ENCODE measurements around the gene EMILIN2. TPM values are rescaled to one million over a fixed set of nuclear protein-coding genes. Genes with fewer than 3 reads are reported as not detected.
A peak's percentile ranks its signal among the peaks of the same experiment; 100 is the strongest.

EMILIN2 gene
- total RNA-seq, 3 donors from 2014 or later: 19.2 to 22.3 (median 21.5) TPM

- ATAC-seq: no peak
- Mint-ChIP-seq H3K27me3 (ENCODE audit: low read depth) (no peaks in the 10 kb centered on the region), H3K4me1 (ENCODE audit: low read depth) (peaks cover 27% of the 10 kb centered on the region), H3K9me3 (no peaks in the 10 kb centered on the region), H3K36me3 (ENCODE audit: insufficient read depth) (no peaks in the 10 kb centered on the region), H3K4me3 (no peak overlapping the region)
- DNase-seq: no peak
Measured at GRCh38 chr18:2878656-2879330, 32.0 kb downstream of the EMILIN2 start.

- H3K4me3 Mint-ChIP-seq: no peak overlapping the region
- no peaks in the 10 kb centered on the region for H3K27me3 Mint-ChIP-seq (ENCODE audit: low read depth)
- ATAC-seq (no peak), DNase-seq (no peak)
- no peaks in the 10 kb centered on the region for H3K9me3 Mint-ChIP-seq
- peaks cover 35% of the 10 kb centered on the region for H3K4me1 Mint-ChIP-seq (ENCODE audit: low read depth)
- no peaks in the 10 kb centered on the region for H3K36me3 Mint-ChIP-seq (ENCODE audit: insufficient read depth)
Measured at GRCh38 chr18:2879889-2880288, 33.1 kb downstream of the EMILIN2 start.

GRCh38 chr18:2880473-2880872 is 33.7 kb downstream of the EMILIN2 start:
- peaks cover 39% of the 10 kb centered on the region for H3K4me1 Mint-ChIP-seq (ENCODE audit: low read depth)
- no peaks in the 10 kb centered on the region for H3K36me3 Mint-ChIP-seq (ENCODE audit: insufficient read depth)
- H3K27me3 Mint-ChIP-seq (ENCODE audit: low read depth): no peaks in the 10 kb centered on the region
- DNase-seq (no peak), ATAC-seq (no peak)
- H3K4me3 Mint-ChIP-seq: no peak overlapping the region
- no peaks in the 10 kb centered on the region for H3K9me3 Mint-ChIP-seq

- H3K9me3 Mint-ChIP-seq: peaks cover under 1% of the 10 kb centered on the region
- H3K27me3 Mint-ChIP-seq (ENCODE audit: low read depth): no peaks in the 10 kb centered on the region
- ATAC-seq: peak in 1 of 2 donors; percentile 27
- no peak for DNase-seq
- H3K36me3 Mint-ChIP-seq (ENCODE audit: insufficient read depth): no peaks in the 10 kb centered on the region
- H3K4me1 Mint-ChIP-seq (ENCODE audit: low read depth): peaks cover 39% of the 10 kb centered on the region
- peak overlapping the region; percentile 33 for H3K4me3 Mint-ChIP-seq
Measured at GRCh38 chr18:2881088-2881839, 34.5 kb downstream of the EMILIN2 start.

- Mint-ChIP-seq H3K9me3 (peaks cover 6% of the 10 kb centered on the region), H3K27me3 (ENCODE audit: low read depth) (no peaks in the 10 kb centered on the region), H3K4me3 (peak overlapping the region; percentile 33), H3K36me3 (ENCODE audit: insufficient read depth) (peaks cover 3% of the 10 kb centered on the region), H3K4me1 (ENCODE audit: low read depth) (peaks cover 39% of the 10 kb centered on the region)
- ATAC-seq (peak; percentile 33 to 48), DNase-seq (no peak)
Measured at GRCh38 chr18:2881840-2882195, 35.0 kb downstream of the EMILIN2 start.

GRCh38 chr18:2882201-2882600 is 35.4 kb downstream of the EMILIN2 start:
- DNase-seq: no peak
- Mint-ChIP-seq H3K27me3 (ENCODE audit: low read depth) (no peaks in the 10 kb centered on the region), H3K4me3 (no peak overlapping the region), H3K9me3 (peaks cover 9% of the 10 kb centered on the region), H3K4me1 (ENCODE audit: low read depth) (peaks cover 39% of the 10 kb centered on the region), H3K36me3 (ENCODE audit: insufficient read depth) (peaks cover 3% of the 10 kb centered on the region)
- no peak for ATAC-seq

- H3K4me1 Mint-ChIP-seq (ENCODE audit: low read depth): peaks cover 39% of the 10 kb centered on the region
- DNase-seq (no peak), ATAC-seq (peak; percentile 84 to 86)
- H3K9me3 Mint-ChIP-seq: peaks cover 13% of the 10 kb centered on the region
- peaks cover 3% of the 10 kb centered on the region for H3K36me3 Mint-ChIP-seq (ENCODE audit: insufficient read depth)
- no peaks in the 10 kb centered on the region for H3K27me3 Mint-ChIP-seq (ENCODE audit: low read depth)
- H3K4me3 Mint-ChIP-seq: peak overlapping the region; percentile 48
Measured at GRCh38 chr18:2883076-2883735, 36.4 kb downstream of the EMILIN2 start.

- DNase-seq (no peak), ATAC-seq (no peak)
- H3K9me3 Mint-ChIP-seq: peaks cover 13% of the 10 kb centered on the region
- H3K36me3 Mint-ChIP-seq (ENCODE audit: insufficient read depth): peaks cover 3% of the 10 kb centered on the region
- no peak overlapping the region for H3K4me3 Mint-ChIP-seq
- no peaks in the 10 kb centered on the region for H3K27me3 Mint-ChIP-seq (ENCODE audit: low read depth)
- peaks cover 44% of the 10 kb centered on the region for H3K4me1 Mint-ChIP-seq (ENCODE audit: low read depth)
Measured at GRCh38 chr18:2884706-2885285, 38.0 kb downstream of the EMILIN2 start.

GRCh38 chr18:2887470-2887869 is 40.7 kb downstream of the EMILIN2 start:
- Mint-ChIP-seq H3K27me3 (ENCODE audit: low read depth) (no peaks in the 10 kb centered on the region), H3K4me3 (no peak overlapping the region), H3K36me3 (ENCODE audit: insufficient read depth) (peaks cover 3% of the 10 kb centered on the region), H3K9me3 (peaks cover 16% of the 10 kb centered on the region), H3K4me1 (ENCODE audit: low read depth) (peaks cover 57% of the 10 kb centered on the region)
- no peak for DNase-seq
- ATAC-seq: no peak

- DNase-seq: no peak
- peaks cover 16% of the 10 kb centered on the region for H3K9me3 Mint-ChIP-seq
- ATAC-seq: peak; percentile 36 to 55
- H3K36me3 Mint-ChIP-seq (ENCODE audit: insufficient read depth): peaks cover 3% of the 10 kb centered on the region
- no peak overlapping the region for H3K4me3 Mint-ChIP-seq
- no peaks in the 10 kb centered on the region for H3K27me3 Mint-ChIP-seq (ENCODE audit: low read depth)
- H3K4me1 Mint-ChIP-seq (ENCODE audit: low read depth): peaks cover 46% of the 10 kb centered on the region
Measured at GRCh38 chr18:2889761-2890192, 43.0 kb downstream of the EMILIN2 start.

- H3K27me3 Mint-ChIP-seq (ENCODE audit: low read depth): no peaks in the 10 kb centered on the region
- H3K9me3 Mint-ChIP-seq: peaks cover 16% of the 10 kb centered on the region
- no peak overlapping the region for H3K4me3 Mint-ChIP-seq
- DNase-seq (no peak), ATAC-seq (no peak)
- H3K4me1 Mint-ChIP-seq (ENCODE audit: low read depth): peaks cover 41% of the 10 kb centered on the region
- peaks cover 3% of the 10 kb centered on the region for H3K36me3 Mint-ChIP-seq (ENCODE audit: insufficient read depth)
Measured at GRCh38 chr18:2890606-2891005, 43.8 kb downstream of the EMILIN2 start.

GRCh38 chr18:2891526-2892431 is 45.0 kb downstream of the EMILIN2 start:
- Mint-ChIP-seq H3K4me3 (peak overlapping the region; percentile 59), H3K4me1 (ENCODE audit: low read depth) (peaks cover 41% of the 10 kb centered on the region), H3K9me3 (peaks cover 10% of the 10 kb centered on the region), H3K27me3 (ENCODE audit: low read depth) (no peaks in the 10 kb centered on the region), H3K36me3 (ENCODE audit: insufficient read depth) (peaks cover 1% of the 10 kb centered on the region)
- ATAC-seq (peak; percentile 86 to 89), DNase-seq (no peak)

GRCh38 chr18:2893056-2893455 is 46.2 kb downstream of the EMILIN2 start:
- Mint-ChIP-seq H3K4me3 (no peak overlapping the region), H3K4me1 (ENCODE audit: low read depth) (peaks cover 41% of the 10 kb centered on the region), H3K27me3 (ENCODE audit: low read depth) (no peaks in the 10 kb centered on the region), H3K9me3 (peaks cover 4% of the 10 kb centered on the region), H3K36me3 (ENCODE audit: insufficient read depth) (no peaks in the 10 kb centered on the region)
- ATAC-seq: no peak
- no peak for DNase-seq

Measured in activated T-cell treated with anti-CD3 and anti-CD28 coated beads, Interleukin-2, amount 50 U/mL, for 4 hours (primary cell).